ENCODE results near the gene ANKRD33.
"Not testable (repeated sequence)": the region's sequence is repeated elsewhere in the genome, so short reads cannot be mapped to it uniquely, and the experiment has no call there.

The ANKRD33 gene

GRCh38 chr12:51874486-51874885, 13.4 kb upstream of the ANKRD33 start:
- no peak for DNase-seq (ENCODE audit: low read depth in 1 of 2, low spot score in 1 of 2)

- DNase-seq (ENCODE audit: low read depth in 1 of 2, low spot score in 1 of 2) = no peak
Measured at GRCh38 chr12:51879102-51879501, 8.8 kb upstream of the ANKRD33 start.

- DNase-seq (ENCODE audit: low read depth in 1 of 2, low spot score in 1 of 2) = no peak
Measured at GRCh38 chr12:51883295-51883694, 4.6 kb upstream of the ANKRD33 start.

GRCh38 chr12:51883998-51884675, 3.8 kb upstream of the ANKRD33 start:
- DNase-seq (ENCODE audit: low read depth in 1 of 2, low spot score in 1 of 2) = no peak

GRCh38 chr12:51884676-51885229, 3.1 kb upstream of the ANKRD33 start:
- DNase-seq (ENCODE audit: low read depth in 1 of 2, low spot score in 1 of 2) = no peak

- DNase-seq (ENCODE audit: low read depth in 1 of 2, low spot score in 1 of 2) = not testable (repeated sequence)
Measured at GRCh38 chr12:51885294-51886020, 2.4 kb upstream of the ANKRD33 start.

- DNase-seq (ENCODE audit: low read depth in 1 of 2, low spot score in 1 of 2) = peak in 1 of 2 donors; percentile 25
Measured at GRCh38 chr12:51886021-51886710, 1.7 kb upstream of the ANKRD33 start.

- no peak for DNase-seq (ENCODE audit: low read depth in 1 of 2, low spot score in 1 of 2)
Measured at GRCh38 chr12:51888316-51889215, 663 bp downstream of the ANKRD33 start.

GRCh38 chr12:51889216-51890132, 1.6 kb downstream of the ANKRD33 start:
- DNase-seq (ENCODE audit: low read depth in 1 of 2, low spot score in 1 of 2) = no peak

- no peak for DNase-seq (ENCODE audit: low read depth in 1 of 2, low spot score in 1 of 2)
Measured at GRCh38 chr12:51890133-51890464, 2.2 kb downstream of the ANKRD33 start.

- no peak for DNase-seq (ENCODE audit: low read depth in 1 of 2, low spot score in 1 of 2)
Measured at GRCh38 chr12:51890511-51891171, 2.7 kb downstream of the ANKRD33 start.

GRCh38 chr12:51891843-51892242, 3.9 kb downstream of the ANKRD33 start:
- no peak for DNase-seq (ENCODE audit: low read depth in 1 of 2, low spot score in 1 of 2)

- no peak for DNase-seq (ENCODE audit: low read depth in 1 of 2, low spot score in 1 of 2)
Measured at GRCh38 chr12:51893786-51894185, 5.9 kb downstream of the ANKRD33 start.

- no peak for DNase-seq (ENCODE audit: low read depth in 1 of 2, low spot score in 1 of 2)
Measured at GRCh38 chr12:51895378-51896135, 7.7 kb downstream of the ANKRD33 start.

GRCh38 chr12:51896236-51896635, 8.3 kb downstream of the ANKRD33 start:
- no peak for DNase-seq (ENCODE audit: low read depth in 1 of 2, low spot score in 1 of 2)

GRCh38 chr12:51897181-51897580, 9.3 kb downstream of the ANKRD33 start:
- no peak for DNase-seq (ENCODE audit: low read depth in 1 of 2, low spot score in 1 of 2)

GRCh38 chr12:51898506-51898905, 10.6 kb downstream of the ANKRD33 start:
- no peak for DNase-seq (ENCODE audit: low read depth in 1 of 2, low spot score in 1 of 2)

- DNase-seq (ENCODE audit: low read depth in 1 of 2, low spot score in 1 of 2) = no peak
Measured at GRCh38 chr12:51898937-51899336, 11.0 kb downstream of the ANKRD33 start.
